GM19023 (cell line): Measurements from ENCODE around the gene PRDX6.
"Not testable (repeated sequence)": the region's sequence is repeated elsewhere in the genome, so short reads cannot be mapped to it uniquely, and the experiment has no call there.

Experiments
- ATAC-seq: cut with Tn5 transposase; IDR thresholded peaks from one replicate; pipeline ENCODE4 v1.9.1; 2021; ENCODE audit warnings: mild to moderate bottlenecking, moderate library complexity; ENCODE audit not compliant: unreplicated experiment

Gene PRDX6

DNA sequence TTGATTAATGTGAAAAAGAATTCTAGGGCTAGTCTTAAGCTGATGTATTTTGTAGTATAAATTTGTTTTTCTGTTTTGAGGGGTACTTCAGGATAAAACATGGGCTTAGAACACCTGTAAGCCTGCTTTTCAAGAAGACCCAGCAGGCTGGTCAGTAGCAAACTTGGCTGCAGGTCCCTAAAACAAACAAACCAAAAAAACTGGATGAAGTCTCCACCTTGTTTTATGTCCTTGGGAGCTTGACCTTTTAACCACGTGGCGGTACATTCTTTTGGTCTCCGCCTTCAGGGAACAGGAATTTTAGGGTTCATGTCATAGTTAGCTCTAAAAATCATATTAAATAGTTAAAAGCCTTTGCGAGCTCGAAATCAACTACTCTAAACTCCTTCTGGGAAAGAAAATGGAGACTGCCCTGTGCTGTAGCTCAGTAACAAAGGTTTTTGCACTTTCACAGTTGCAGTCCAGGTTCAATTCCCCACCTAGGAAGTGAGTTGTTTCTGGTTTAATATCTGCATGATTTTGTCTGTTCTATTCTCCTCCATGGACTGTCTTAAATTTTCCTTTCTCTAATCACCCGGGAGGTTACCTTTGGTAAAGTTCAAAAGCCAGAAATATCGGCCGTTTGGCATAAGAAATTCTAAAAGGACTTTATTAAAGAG is 18.6 kb downstream of the PRDX6 start:
- ATAC-seq = no peak

DNA sequence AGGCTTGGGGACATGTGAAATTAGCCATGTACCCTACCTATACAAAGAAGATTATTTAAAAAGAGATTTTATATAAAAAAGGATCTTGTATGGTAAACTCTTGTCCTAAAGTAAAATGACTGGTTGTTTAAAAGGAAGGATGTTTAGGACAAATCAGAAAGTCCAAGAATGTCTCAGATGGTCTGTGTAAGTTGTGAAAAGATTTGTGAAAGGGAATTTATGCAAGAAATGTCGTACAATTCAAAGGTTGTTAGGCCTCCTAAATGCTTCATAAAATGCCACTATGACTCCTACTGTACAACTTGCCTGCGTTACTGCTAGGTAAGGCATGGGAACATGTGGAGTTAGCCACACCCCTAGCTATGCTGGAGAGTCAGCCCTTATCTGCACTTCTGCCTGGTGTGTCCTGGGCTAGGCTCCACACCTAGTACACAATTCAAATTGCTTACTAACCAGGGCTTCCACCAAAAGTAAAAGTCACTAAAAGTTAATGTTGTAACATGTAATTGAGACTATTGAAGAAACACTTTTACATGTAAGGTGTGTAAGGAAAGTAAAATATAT is 19.7 kb downstream of the PRDX6 start:
- no peak for ATAC-seq

DNA sequence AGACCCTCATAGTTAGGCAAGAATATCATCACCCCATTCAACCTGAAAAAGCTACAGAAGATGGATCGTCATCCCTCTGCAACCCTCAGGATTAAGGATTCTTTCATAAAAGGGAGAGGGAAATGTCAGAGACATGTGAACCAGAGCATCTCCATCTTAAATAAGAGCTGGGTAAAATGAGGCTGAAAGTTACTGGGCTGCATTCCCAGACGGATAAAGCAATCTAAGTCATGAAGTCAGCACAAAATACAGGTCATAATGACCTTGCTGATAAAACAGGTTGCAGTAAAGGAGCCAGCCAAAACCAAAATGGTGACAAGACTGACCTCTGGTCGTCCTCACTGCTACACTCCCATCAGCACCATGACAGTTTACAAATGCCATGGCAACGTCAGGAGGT is 22.6 kb downstream of the PRDX6 start:
- ATAC-seq = no peak

DNA sequence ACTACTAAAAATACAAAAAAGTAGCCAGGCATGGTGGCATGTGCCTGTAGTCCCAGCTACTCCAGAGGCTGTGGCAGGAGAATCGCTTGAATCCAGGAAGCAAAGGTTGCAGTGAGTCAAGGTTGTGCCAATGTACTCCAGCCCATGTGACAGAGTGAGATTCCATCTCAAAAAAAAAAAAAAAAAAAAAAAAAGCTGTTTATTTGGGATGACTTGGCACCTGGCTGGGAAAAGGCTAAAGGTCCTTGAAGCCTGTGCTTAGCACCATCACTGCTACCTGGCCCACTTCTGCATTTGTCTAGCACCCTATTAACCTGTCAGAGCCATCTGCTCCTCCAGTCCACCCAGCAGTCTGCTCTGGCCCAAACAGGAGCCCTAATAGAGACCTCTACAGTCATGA is 25.0 kb downstream of the PRDX6 start:
- no peak for ATAC-seq

DNA sequence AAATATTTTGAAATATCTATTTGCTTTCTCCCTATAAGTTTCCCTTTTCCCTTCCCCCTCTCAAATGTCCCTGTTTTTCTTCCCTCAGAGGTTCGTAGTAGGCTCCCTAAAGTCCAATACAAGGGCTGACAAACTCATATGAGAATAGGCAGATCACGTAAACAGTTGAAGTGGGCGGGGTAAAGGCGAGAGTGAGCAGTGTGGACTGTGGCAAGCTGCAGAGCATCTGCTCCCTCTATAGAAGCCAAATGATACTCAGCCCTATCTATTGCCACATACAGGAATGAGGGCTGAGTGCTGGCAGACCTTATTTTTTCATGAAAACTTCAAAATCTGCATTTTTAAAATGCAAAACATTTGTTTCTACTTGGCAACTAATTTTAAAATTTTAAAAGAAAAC is 26.3 kb downstream of the PRDX6 start:
- no peak for ATAC-seq

GRCh38 chr1:173504268-173504667 is 27.1 kb downstream of the PRDX6 start:
- no peak for ATAC-seq

GRCh38 chr1:173505391-173505790 is 28.3 kb downstream of the PRDX6 start:
- no peak for ATAC-seq

- no peak for ATAC-seq
Measured at GRCh38 chr1:173506437-173506836, 29.3 kb downstream of the PRDX6 start.

- ATAC-seq = no peak
Measured at GRCh38 chr1:173507205-173507846, 30.2 kb downstream of the PRDX6 start.

- ATAC-seq = no peak
Measured at GRCh38 chr1:173507847-173508209, 30.7 kb downstream of the PRDX6 start.

- ATAC-seq = no peak
Measured at GRCh38 chr1:173508541-173508940, 31.4 kb downstream of the PRDX6 start.

DNA sequence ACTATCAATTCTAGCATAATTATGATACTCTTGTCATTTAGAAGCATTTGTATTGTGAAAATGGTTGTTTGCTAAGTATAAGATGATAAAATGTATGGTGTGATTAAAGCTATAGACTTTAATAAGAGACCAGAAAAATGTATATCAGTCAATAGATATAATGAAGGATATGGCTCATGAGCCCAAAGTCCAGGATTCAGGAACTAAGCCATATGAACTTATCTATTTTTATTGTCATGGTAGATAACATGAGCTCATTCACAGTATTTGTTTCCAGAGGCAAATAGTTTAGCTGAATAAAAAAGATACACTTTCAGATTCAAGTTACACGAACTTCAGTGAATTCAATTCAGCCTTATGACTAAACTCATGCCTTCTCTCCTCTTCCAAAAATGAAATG is 32.7 kb downstream of the PRDX6 start:
- ATAC-seq = no peak

DNA sequence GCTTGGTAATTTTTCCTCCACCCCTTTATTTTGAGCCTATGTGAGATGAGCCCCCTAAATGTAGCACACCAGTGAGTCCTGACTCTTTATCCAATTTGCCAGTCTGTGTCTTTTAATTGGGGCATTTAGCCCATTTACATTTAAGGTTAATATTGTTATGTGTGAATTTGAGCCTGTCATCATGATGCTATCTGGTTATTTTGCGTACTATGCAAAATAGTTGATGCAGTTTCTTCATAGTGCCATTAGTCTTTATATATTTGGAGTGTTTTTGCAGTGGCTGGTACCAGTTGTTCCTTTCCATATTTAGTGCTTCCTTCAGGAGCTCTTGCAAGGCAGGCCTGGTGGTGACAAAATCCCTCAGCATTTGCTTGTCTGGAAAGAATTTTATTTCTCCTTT is 37.4 kb downstream of the PRDX6 start:
- not testable (repeated sequence) for ATAC-seq

DNA sequence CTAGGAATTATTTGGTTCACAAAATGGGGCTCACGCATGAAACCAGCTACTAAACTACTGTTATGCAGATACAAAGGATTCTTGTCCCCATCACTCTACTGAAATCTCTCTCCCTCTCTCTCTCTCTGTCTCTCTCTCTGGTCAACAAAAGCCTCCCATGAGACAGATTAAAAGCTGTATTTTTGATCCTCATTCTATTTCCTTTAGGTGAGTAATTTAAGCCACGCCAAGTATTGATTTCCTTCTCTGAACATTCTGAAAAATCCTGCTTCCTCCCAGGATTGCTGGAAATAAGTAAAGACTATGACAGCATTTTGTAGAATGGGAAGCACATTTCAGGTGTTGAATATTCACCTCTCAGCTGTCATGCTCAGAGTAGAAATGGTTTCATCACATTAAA is 43.7 kb downstream of the PRDX6 start:
- no peak for ATAC-seq

- ATAC-seq = no peak
Measured at GRCh38 chr1:173523329-173523728, 46.2 kb downstream of the PRDX6 start.

DNA sequence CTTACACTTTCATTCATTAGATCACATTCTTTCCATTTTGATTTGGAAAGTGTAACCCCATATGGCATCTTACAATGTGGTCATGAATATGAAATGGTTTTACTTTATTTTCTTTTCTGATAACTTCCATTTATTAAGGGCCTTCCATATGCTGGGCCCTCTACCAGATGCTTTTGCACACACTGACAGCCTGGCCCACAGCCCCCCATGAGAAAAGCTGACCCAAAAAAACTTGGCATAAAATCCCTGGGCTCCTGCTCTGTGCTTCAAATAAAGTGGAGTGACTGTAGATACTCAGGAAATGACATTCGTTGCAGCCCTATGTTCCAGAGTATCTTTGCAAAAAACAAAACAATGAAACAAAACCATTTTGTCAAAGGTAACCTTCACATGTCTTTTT is 48.8 kb downstream of the PRDX6 start:
- ATAC-seq = no peak

GRCh38 chr1:173527151-173527826 is 50.2 kb downstream of the PRDX6 start:
- ATAC-seq = no peak

GRCh38 chr1:173529106-173529505 is 52.0 kb downstream of the PRDX6 start:
- ATAC-seq = no peak

GRCh38 chr1:173530795-173531693 is 53.9 kb downstream of the PRDX6 start:
- no peak for ATAC-seq

- ATAC-seq = no peak
Measured at GRCh38 chr1:173532237-173532636, 55.1 kb downstream of the PRDX6 start.

- ATAC-seq = no peak
Measured at GRCh38 chr1:173536223-173536622, 59.1 kb downstream of the PRDX6 start.
